HG02981 (cell line): ENCODE results near the gene MAST2.
"Not testable (repeated sequence)": the region's sequence is repeated elsewhere in the genome, so short reads cannot be mapped to it uniquely, and the experiment has no call there.

Source experiments
- ATAC-seq: cut with Tn5 transposase; IDR thresholded peaks from one replicate; pipeline ENCODE4 v1.9.1; 2021; ENCODE audit warnings: mild to moderate bottlenecking, moderate library complexity; ENCODE audit not compliant: unreplicated experiment

MAST2 gene

DNA sequence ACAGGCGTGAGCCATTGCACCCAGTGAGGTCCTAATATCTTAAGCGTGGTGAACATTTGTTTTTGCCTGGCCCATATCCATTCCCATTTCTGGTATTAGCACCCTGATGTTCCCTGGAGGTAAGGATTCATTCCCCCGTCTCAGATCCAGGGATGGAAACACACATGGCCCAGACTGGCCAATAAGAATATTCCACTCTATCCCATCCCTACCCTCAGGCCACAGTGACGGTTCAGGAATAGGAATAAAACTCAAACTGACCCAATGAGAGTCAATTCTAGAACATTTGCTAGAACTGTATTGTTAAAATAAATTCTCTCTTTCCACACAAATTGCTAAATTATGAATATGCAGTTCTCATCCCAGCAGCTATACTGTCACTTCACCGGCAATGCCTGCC is 252.9 kb downstream of the MAST2 start:
- no peak for ATAC-seq

DNA sequence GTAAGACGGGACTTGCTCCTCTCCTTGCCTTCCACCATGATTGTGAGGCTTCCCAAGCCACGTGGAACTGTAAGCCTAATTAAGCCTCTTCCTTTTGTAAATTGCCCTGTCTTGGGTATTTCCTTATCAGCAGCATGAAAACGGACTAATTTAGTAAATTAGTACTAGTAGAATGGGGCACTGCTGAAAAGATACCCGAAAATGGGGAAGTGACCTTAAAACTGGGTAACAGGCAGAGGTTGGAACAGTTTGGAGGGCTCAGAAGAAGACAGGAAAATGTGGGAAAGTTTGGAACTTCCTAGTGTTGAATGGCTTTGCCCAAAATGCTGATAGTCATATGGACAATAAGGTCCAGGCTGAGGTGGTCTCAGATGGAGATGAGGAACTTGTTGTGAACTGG is 253.8 kb downstream of the MAST2 start:
- ATAC-seq: not testable (repeated sequence)

DNA sequence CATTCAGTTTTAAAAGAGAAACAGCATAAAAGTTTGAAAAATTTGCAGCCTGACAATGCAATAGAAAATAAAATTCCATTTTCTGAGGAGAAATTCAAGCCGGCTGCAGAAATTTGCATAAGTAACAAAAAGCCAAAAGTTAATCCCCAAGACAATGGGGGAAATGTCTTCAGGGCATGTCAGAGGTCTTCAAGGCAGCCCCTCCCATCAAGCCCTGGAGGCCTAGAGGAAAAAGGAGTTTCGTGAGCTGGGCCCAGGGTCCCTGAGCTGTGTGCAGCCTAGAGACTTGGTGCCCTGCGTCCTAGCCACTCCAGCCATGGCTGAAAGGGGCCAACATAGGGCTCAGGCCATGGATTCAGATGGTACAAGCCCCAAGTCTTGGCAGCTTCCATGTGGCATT is 254.4 kb downstream of the MAST2 start:
- ATAC-seq: no peak

DNA sequence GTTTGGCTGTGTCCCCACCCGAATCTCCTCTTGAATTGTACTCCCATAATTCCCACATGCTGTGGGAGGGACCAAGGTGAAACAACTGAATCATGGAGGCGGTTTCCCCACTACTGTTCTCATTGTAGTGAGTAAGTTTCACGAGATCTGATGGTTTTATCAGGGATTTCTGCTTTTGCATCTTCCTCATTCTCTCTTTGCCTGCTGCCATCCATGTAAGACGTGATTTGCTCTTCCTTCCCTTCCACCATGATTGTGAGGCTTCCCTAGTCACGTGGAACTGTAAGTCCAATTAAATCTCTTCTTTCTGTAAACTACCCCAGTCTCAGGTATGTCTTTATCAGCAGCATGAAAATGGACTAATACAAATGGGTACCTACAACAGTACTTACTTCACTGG is 255.5 kb downstream of the MAST2 start:
- ATAC-seq: no peak

DNA sequence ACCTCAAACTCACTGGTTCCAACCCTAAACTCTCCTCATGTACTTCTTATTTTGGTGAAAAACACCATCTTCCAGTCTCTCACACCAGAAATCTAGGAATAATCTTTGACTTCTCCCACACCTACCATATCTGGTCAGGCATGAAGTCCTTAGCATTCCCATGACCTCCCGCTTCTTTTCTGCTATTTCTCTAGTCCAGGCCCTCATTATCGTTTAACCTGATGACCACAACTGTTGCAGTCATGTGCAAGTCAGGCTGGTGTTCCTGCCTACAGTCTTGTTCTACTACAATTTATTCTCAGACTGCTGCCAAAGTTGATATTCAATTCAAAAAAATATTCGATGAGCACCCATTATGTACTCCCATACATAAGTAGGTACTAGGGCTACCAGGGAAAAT is 257.7 kb downstream of the MAST2 start:
- no peak for ATAC-seq

DNA sequence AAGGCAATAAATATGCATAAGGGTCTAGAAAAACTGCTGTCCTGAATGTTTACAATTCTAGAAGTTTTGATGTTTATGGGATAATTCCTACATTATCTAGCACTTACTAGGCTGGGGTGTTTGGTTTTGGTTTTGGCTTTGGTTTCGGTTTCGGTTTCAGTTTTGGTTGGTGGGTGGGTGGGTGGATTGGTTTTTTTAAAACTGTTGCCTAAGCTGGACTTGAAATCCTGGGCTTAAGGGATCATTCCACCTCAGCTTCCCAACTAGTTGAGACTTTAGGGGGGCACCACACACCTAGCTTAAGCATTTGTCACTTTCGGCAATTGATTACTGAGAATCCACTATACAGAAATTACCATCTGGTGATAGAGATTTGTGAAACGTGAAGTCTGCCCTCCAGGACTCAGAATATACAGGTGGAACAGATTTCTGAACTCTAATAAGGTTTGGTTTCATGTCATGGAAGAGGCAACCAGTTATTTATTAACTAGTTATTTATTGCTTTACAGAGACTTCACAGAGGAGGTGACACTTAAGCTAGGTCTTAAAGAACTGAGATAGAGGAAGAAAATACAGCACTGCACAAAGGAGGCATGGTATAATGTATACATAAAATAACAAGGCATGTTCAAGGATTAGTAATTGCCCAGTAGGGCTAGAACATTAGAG is 259.4 kb downstream of the MAST2 start:
- ATAC-seq: peak; percentile 67

DNA sequence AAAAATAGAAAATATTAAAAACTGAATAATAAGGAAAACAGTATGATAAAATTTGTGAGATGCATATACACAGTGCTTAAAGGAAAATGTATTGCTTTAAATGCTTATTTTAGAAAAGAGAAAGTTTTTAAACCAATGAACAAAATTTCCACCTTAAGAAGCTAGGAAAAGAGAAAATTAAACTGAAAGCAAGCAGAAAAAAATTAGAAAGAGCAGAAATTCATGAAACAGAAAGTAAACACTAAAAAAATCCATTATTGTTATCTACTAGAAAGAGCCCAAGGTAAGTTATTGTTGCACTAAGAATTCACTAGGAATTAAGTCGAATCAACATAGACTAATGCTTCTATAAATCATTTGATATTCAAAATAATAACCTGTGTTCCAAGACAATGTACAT is 261.3 kb downstream of the MAST2 start:
- no peak for ATAC-seq

DNA sequence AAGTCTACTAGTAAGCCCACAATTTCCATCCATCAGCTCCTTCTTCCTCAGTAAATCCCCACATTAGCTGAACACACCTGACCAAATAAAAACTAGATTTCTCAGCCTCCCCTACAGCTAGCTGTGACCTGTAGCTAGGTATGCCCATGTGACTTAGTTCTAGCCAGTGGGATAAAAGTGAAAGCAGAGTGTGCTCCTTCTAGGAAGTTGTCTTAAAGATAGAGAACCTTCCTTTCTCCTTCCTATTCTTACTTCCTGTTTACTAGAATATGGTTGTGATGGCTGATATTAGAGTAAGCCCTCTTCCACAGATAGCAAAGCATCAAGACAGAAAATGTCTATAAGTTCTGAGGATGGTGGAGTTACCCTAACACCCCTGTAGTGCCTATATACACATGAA is 262.0 kb downstream of the MAST2 start:
- ATAC-seq: no peak

DNA sequence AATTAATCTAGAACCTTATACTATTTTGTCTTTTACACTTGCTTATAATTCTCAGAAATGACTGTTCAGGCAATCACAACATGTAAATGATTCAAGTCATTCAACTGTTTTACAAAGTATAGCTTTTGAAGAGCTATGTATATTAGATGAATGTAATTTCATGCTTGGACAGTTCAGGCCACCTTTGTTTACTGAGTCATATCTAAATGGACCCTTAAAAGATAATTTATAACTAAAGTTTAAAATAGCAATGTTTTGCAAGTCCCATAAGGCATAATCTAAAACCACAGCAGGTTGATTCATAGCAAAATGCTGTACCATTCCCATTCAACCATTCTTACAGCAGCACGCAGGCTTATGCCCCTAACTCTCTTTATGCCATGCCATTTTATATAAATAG is 264.2 kb downstream of the MAST2 start:
- ATAC-seq: no peak

DNA sequence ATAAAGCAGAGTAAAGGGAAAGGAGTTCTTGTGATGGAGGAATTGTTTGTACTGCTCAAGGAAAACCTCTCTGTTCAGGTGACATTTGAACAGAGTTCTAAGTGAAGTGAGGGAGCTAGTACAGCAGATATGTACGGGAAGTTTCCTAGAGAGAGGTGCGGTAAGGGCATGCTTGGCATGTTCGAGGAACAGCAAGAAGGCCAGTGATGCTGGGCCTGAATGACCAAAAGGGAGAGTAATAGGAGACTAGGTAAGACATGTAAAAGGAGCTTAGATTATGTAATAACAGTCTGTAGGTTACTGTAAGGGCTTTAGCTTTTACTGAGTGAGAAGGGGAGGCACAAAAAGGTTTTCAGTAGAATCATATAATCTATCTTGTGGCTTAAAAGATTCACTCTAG is 265.1 kb downstream of the MAST2 start:
- ATAC-seq: no peak

DNA sequence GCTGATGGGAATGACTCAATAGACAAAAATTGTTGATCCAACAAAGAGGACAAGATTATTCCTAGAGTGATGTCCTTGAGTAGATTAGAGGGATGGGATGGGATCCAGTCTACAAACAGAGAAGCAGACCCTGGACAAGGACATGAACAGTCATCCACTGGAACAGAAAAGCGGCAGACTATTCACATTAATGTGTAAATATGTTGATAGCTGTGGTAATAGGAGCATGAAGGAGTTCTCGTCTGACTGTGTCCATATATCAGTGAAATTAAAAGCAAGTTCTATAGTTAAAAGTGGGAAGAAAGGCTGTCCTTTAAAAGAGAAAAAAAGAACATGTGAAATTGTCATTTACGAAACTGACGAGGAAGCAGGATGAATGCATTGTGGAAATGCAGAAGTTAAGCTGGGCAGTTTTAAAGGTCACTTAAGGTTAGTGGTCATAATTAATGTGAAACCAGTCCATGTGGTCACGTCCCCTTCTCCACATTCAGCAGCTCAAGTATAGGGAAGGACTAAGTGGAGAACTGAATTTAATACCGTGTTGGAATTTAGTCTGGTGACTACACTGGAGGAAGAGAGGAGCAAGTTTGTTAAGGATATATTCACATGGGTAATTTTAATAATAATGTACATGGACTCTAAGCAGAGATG is 266.9 kb downstream of the MAST2 start:
- ATAC-seq: no peak

DNA sequence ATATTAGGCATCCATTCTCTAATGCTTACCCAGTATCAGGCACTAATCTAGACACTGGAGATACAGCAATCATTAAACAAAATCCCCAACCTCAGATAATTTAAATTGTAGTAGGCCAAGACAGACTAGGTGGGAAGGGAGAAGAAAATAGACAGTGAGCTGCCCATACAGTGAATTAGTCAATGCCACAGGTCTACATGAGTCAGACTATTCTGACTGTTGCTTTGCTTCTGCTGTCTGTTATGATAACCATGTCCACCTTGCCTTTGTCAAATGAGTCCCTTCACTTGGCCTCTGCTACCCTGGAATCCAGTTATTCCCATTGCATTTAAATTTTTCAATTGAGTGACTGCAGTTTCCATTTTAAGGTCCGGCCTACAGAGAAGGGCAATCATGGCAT is 269.6 kb downstream of the MAST2 start:
- no peak for ATAC-seq

DNA sequence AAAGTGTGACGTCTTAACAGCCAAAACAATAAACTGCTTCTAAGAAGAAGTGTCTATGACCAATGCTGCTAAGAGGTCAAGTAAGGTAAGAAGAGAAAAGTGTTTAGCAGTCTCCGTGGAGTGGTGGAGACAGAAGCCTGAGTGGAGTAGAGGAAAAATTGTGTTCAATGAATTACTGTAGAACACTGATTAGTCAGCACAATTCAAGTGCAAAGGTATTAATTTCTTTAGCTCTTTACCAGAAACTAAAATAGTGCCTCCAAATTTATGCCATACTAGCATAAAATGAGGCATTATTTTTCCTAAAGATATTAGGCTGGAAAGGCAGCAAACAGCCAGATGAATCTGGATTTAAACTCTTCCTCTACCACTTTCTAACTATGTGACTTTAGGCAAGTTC is 272.9 kb downstream of the MAST2 start:
- ATAC-seq: no peak

DNA sequence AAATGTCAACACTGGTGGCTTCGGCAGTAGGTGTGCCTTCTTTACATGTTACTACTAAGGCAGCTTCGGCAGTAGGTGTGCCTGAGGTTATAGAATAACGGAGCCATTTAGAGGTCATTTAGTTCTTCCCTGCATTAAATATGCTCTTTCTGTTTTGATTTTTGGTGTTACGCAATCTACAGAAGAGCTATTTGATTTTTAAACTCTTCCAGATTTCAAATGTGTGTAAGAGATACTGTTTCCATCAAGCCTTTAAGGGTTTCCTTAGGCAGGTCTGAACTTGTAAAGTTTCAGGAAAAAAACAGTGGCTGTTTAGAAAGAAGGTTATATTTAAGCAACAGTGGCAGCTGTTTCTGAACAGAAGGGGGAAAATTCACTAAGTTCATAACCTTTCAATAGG is 274.2 kb downstream of the MAST2 start:
- ATAC-seq: no peak

DNA sequence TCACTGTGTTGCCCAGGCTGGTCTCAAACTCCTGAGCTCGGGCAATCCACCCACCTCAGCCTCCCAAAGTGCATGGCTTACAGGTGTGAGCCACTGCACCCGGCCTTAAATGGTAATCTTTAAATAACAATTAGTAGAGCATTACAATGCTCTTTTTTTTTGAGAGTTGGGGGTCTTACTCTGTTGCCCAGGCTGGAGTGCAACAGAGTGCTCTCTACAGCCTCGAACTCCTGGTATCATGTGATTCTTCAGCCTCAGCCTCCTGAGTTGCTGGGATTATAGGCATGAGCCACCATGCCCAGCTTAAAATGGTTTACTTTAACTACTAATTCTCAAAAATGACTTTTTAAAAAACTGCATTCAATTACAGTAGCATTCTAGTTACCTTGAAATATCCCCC is 276.8 kb downstream of the MAST2 start:
- no peak for ATAC-seq

DNA sequence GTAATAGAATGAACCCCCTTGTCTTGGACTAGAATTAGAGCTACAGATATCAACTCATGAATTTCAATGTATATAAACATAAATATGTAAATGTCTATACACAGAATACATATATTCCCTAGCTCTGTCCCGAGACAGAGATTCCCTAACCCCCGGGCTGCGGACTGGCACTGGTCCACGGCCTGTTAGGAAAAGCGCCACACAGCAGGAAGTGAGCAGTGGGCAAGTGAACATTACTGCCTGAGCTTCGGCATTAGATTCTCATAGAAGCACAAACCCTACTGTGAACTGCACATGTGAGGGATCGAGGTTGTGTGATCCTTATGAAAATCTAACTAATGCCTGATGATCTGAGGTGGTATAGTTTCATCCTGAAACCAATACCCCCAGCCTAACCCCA is 277.8 kb downstream of the MAST2 start:
- ATAC-seq: no peak

DNA sequence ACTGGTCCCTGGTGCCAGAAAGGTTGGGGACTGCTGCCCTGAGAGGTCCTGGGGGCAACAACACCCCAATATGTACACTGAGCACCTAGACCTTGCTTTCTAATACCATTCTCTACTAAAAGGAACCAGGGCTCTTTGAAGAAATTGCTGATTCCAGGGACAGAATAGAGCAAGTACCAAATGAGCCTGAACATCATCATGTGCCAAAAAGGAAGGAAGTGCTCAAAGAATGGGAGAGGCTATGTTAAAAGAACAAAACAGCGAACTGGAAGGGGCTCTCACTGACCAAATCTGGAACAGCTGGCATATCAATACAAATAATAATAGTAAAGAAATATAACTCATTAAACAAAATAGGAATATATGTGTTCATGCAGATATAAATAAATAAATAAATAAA is 278.2 kb downstream of the MAST2 start:
- no peak for ATAC-seq

DNA sequence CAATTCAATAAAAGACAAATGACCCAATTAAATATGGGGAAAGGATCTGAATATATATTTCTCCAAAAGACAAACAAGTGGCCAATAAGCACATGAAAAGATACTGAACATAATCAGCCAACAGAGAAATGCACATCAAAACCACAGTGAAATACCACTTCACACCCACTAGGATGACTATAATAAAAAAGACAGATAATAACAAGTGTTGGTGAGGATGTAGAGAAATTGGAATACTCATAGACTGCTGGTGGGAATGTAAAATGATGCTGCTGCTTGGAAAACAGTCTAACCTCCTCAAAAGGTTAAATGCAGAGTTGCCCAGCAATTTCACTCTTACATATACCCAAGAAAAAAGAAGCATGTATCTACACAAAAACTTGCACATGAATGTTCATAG is 280.2 kb downstream of the MAST2 start:
- ATAC-seq: no peak

DNA sequence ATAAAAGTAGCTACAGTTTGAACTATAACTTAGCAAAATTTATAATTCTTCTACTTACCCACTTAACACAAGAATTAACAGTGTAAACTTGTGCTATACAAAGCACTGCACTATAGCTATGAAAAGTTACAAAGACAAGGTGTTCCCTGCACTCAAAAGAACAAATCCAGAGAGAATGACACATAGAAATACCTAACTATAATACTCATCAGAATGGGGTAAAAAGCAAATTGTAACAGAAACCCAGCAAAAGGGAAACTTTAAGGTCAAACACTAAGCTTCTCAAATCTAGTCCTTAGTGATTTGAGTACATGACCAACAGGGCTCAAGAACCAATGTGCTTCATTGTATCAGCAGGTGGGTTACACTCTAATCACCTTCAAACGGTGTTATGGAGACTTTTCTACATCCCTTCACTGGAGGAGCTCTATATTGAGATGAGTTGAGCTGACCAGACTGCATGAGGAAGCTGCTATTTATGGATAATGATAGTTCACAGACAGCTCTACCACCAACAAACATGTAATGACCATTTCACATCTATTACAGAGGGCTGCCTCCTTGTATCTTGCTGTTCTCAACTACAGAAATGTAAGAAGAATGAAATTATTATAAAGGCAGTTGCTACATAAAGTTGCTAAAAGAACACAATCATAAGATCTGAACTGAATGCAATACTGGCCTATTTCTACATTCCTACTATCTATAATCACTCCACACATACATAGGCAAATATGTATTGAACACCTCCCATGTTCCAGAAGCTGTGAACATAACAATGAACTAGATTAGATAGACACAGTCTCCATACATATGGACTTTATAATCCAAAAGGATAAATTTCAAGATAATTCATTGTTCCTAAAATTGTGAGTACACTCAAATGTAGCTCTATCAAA is 281.4 kb downstream of the MAST2 start:
- no peak for ATAC-seq
